NOMO-1 treated with dmso at 0.1 percent for 144 hours (cell line): ENCODE results near the gene MCTP1.

Source experiments
- DNase-seq: peaks from one replicate; lab custom pipeline; 2025; ENCODE audit not compliant: unreplicated experiment; lab: John Stamatoyannopoulos, UW

The MCTP1 gene

DNA sequence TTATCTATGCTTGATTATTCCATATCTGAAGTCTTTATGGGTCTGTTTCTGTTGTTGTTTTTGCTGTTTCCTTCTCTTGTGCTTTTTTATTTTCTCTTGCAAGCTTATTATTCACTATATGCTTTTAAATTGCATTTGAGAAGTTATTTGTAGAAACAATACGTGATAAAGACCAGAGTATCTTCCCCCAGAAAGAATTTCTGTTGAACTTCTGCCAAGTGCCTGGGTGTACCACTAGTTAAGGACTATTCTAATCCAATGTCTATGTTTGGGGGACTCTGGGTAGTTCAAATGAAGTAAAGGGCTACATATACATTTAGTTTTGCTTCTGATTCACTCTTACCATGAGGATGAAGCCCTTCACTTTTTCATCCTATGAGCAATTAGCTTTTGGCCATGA, 612.1 kb downstream of the MCTP1 start:
- DNase-seq: no peak

DNA sequence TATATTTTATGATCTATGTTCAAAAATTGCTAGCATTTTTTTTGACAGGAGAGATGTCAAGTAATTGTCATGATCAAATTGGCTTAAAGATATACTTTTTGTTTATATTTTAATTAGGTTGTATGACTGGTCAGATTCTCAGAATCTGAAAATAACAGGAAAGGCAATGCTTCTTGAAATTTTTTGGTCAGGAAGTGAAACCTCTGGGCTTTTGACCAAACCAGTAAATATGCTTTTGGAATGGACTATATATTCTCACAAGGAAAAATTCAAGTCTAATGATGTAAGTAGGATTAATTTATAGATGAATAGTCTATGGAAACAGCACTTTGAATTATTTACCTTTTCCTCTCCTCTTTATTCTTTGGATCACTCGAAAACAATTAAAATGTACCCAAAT, 614.2 kb downstream of the MCTP1 start:
- DNase-seq: no peak

DNA sequence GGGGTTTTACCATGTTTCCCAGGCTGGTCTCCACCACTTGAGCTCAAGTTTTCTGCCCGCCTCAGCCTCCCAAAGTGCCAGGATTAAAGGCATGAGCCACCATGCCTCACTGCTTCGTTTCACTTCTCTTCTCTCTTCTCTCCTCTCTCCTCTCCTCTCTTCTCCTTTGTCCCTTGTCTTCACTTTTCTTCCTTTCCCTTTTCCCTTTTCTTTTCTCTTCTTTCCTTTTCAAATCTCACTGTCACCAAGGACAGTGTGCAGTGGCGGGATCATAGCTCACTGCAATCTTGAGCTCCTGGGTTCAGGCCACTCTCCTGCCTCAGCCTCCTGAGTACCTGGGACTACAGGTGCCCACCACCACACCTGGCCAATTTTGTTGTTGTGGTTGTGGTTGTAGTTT, 617.0 kb downstream of the MCTP1 start:
- no peak for DNase-seq

DNA sequence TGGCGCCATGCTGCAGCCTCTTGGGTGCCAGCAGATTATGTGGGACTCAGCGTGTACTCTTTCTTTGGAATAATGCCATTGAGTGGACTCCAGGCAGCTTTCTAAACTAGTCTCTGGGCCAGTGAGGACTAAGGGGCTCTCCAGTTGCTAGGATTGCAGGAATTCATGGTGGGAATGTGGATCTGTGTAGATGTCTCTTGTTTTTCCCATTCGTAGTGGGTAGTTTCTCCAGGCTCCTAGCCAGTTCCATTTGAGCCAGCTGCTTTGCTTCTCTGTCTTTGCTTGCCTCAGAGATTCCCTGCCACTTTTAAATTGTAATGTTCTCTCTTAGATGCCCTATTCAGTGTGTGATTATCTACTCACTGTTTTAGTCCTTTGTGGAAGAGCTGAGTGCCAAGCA, 623.8 kb downstream of the MCTP1 start:
- no peak for DNase-seq

DNA sequence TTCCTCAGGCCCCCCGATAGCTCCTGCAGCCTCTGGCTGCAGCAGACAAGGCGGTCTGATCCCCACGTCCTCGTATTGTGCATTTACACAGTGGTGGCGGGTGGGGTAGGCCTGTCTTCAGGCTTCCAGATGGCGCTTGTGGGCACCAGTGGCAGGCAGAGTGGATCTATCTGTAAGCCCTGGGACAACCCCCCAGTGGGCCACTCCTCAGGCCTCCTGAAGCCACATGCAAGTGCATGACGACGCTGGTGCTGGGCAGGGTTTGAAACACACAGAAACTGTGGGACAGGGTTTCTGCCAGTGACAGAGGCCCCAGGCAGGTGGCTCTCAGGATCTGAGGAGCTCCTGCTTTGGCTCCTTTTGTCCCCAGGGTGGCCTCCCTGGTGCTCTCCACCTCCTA, 624.4 kb downstream of the MCTP1 start:
- DNase-seq: no peak

DNA sequence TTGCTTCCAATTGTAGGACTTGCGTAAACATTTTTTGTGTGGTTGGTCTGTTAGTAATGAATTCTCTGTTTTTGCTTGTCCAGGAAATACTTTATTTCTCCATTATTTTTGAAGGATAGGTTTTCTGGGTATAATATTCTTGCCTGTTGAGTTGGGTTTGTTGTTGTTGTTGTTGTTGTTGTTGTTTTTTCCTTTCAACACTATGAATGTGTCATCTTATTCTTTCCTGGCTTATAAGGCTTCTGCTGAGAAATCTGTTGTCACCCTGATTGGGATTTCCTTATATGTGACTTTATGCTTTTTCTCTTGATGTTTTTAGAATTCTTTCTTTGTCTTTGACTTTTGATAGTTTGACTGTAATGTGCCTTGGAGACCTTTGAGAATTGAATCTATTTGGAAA, 626.6 kb downstream of the MCTP1 start:
- DNase-seq: no peak
